GM19467 (cell line): ENCODE data around the gene PDCD2L.
"Not testable (repeated sequence)": the region's sequence is repeated elsewhere in the genome, so short reads cannot be mapped to it uniquely, and the experiment has no call there.

Experiments
- ATAC-seq: cut with Tn5 transposase; IDR thresholded peaks from one replicate; pipeline ENCODE4 v1.9.1; 2021; ENCODE audit warnings: mild to moderate bottlenecking, moderate library complexity; ENCODE audit not compliant: unreplicated experiment

Gene PDCD2L

GRCh38 chr19:34409189-34410164, 5.3 kb downstream of the PDCD2L start:
- no peak for ATAC-seq

GRCh38 chr19:34411216-34411615, 7.0 kb downstream of the PDCD2L start:
- ATAC-seq: no peak

- ATAC-seq: no peak
These were observed 11.9 kb downstream of the PDCD2L start for GRCh38 chr19:34416021-34416545.

GRCh38 chr19:34418300-34418699, 14.1 kb downstream of the PDCD2L start:
- ATAC-seq: no peak

- no peak for ATAC-seq
These were observed 22.0 kb downstream of the PDCD2L start for GRCh38 chr19:34426096-34426661.

GRCh38 chr19:34428549-34429285, 24.5 kb downstream of the PDCD2L start:
- ATAC-seq: peak; percentile 38

GRCh38 chr19:34429553-34429952, 25.4 kb downstream of the PDCD2L start:
- no peak for ATAC-seq

GRCh38 chr19:34430738-34431625, 26.8 kb downstream of the PDCD2L start:
- ATAC-seq: no peak

GRCh38 chr19:34431681-34432402, 27.6 kb downstream of the PDCD2L start:
- no peak for ATAC-seq

GRCh38 chr19:34432797-34433196, 28.6 kb downstream of the PDCD2L start:
- ATAC-seq: no peak

GRCh38 chr19:34436716-34437115, 32.5 kb downstream of the PDCD2L start:
- ATAC-seq: no peak

GRCh38 chr19:34448191-34448590, 44.0 kb downstream of the PDCD2L start:
- ATAC-seq: no peak

- no peak for ATAC-seq
These were observed 48.5 kb downstream of the PDCD2L start for GRCh38 chr19:34452723-34453122.

GRCh38 chr19:34454091-34454490, 49.9 kb downstream of the PDCD2L start:
- ATAC-seq: no peak

- no peak for ATAC-seq
These were observed 50.5 kb downstream of the PDCD2L start for GRCh38 chr19:34454685-34455084.

- ATAC-seq: not testable (repeated sequence)
These were observed 51.7 kb downstream of the PDCD2L start for GRCh38 chr19:34455783-34456480.

- no peak for ATAC-seq
These were observed 53.2 kb downstream of the PDCD2L start for GRCh38 chr19:34457446-34457845.

GRCh38 chr19:34458677-34459076, 54.5 kb downstream of the PDCD2L start:
- no peak for ATAC-seq

GRCh38 chr19:34459614-34460013, 55.4 kb downstream of the PDCD2L start:
- ATAC-seq: no peak
